Osteoblast (primary cell): ENCODE measurements around the gene PIGV. TPM values are rescaled to one million over a fixed set of nuclear protein-coding genes. Genes with fewer than 3 reads are reported as not detected.

Experiments used
- DNase-seq: peaks from one replicate; pipeline ENCODE4 v3.0.0; 2011; ENCODE audit warnings: low spot score, mixed read lengths; ENCODE audit not compliant: insufficient read length; ENCODE audit errors: missing footprints
- H2AFZ ChIP-seq: 2 replicates; pipeline ENCODE4 v1.6.0; 2011; ENCODE audit warnings: mild to moderate bottlenecking, low read length
- H3K27ac ChIP-seq: 2 replicates; pipeline ENCODE4 v1.5.1; 2011; ENCODE audit warnings: mild to moderate bottlenecking, low read depth, low read length, moderate library complexity
- H3K27me3 ChIP-seq: 2 replicates; pipeline ENCODE4 v1.6.0; 2012; ENCODE audit warnings: mild to moderate bottlenecking, control low read depth, inconsistent platforms, low read length, moderate library complexity; ENCODE audit not compliant: insufficient read depth
- H3K36me3 ChIP-seq: 2 replicates; pipeline ENCODE4 v1.5.1; 2011; ENCODE audit warnings: mild to moderate bottlenecking, low read length, control low read depth, moderate library complexity; ENCODE audit not compliant: insufficient read depth
- H3K4me1 ChIP-seq: 2 replicates; pipeline ENCODE4 v1.5.1; 2011; ENCODE audit warnings: mild to moderate bottlenecking, low read length, control low read depth, moderate library complexity; ENCODE audit not compliant: insufficient read depth
- H3K4me2 ChIP-seq: 2 replicates; pipeline ENCODE4 v1.6.0; 2011; ENCODE audit warnings: mild to moderate bottlenecking, low read length; ENCODE audit not compliant: insufficient read depth
- H3K4me3 ChIP-seq: fragments of 200-600 bp; sonication (generic); 3 replicates; pipeline ENCODE4 v1.5.1; 2012; ENCODE audit warnings: mild to moderate bottlenecking, low read length, inconsistent platforms; ENCODE audit not compliant: insufficient read depth
- H3K79me2 ChIP-seq: 2 replicates; pipeline ENCODE4 v1.6.0; 2012; ENCODE audit warnings: mild to moderate bottlenecking, low read length, control low read depth, inconsistent platforms; ENCODE audit not compliant: insufficient read depth
- H3K9me3 ChIP-seq: 2 replicates; pipeline ENCODE4 v1.5.1; 2011; ENCODE audit warnings: low read depth, low read length, control low read depth
- H4K20me1 ChIP-seq: 2 replicates; pipeline ENCODE4 v1.6.0; 2012; ENCODE audit warnings: mild to moderate bottlenecking, low read length, control low read depth; ENCODE audit not compliant: insufficient read depth
- CTCF ChIP-seq: IDR thresholded peaks from 2 replicates; pipeline ENCODE4 v1.5.1; 2011; ENCODE audit warnings: mild to moderate bottlenecking, low read depth, low read length, moderate library complexity; ENCODE audit errors: extremely low read depth
- total RNA-seq: library from RNA; depleted of rRNA; stranded (reverse); fragments of >200 nt; gene quantifications from 2 replicates; pipeline ENCODE4 v1.2.3, GENCODE V29; 2012

PIGV gene
- total RNA-seq, 1 donor = 18.1 TPM

- Histone ChIP-seq H3K36me3 (peaks cover 29% of the 10 kb centered on the region), H4K20me1 (peaks cover 17% of the 10 kb centered on the region), H3K79me2 (peaks cover 76% of the 10 kb centered on the region)
Measured at GRCh38 chr1:26743426-26744059, 44.2 kb upstream of the PIGV start.

GRCh38 chr1:26744075-26744959, 43.4 kb upstream of the PIGV start:
- peak overlapping the region; percentile 8 for H3K4me3 ChIP-seq
- peak overlapping the region; percentile 59 for H3K27ac ChIP-seq
- no peak overlapping the region for H2AFZ ChIP-seq
- peaks cover 32% of the 10 kb centered on the region for H3K36me3 ChIP-seq
- peaks cover 19% of the 10 kb centered on the region for H3K4me1 ChIP-seq
- DNase-seq = peak; percentile 74
- H3K9me3 ChIP-seq = no peaks in the 10 kb centered on the region
- H3K4me2 ChIP-seq = peak overlapping the region; percentile 54
- peaks cover 75% of the 10 kb centered on the region for H3K79me2 ChIP-seq
- peaks cover 17% of the 10 kb centered on the region for H4K20me1 ChIP-seq
- no peaks in the 10 kb centered on the region for H3K27me3 ChIP-seq
- no peak for TF ChIP-seq CTCF

More at GRCh38 chr1:26743426-26744059, 44.2 kb upstream of the PIGV start:
- Histone ChIP-seq H3K4me2 (peak overlapping the region; percentile 54), H3K4me1 (peaks cover 19% of the 10 kb centered on the region), H3K4me3 (no peak overlapping the region), H3K27ac (peak overlapping the region; percentile 59), H3K27me3 (no peaks in the 10 kb centered on the region), H2AFZ (no peak overlapping the region), H3K9me3 (no peaks in the 10 kb centered on the region)
- no peak for TF ChIP-seq CTCF
- DNase-seq = no peak

GRCh38 chr1:26745191-26745590, 42.6 kb upstream of the PIGV start:
- H3K27me3 ChIP-seq = no peaks in the 10 kb centered on the region
- no peak overlapping the region for H3K4me3 ChIP-seq
- no peak for DNase-seq
- no peaks in the 10 kb centered on the region for H3K9me3 ChIP-seq
- peaks cover 75% of the 10 kb centered on the region for H3K79me2 ChIP-seq
- H2AFZ ChIP-seq = no peak overlapping the region
- peak overlapping the region; percentile 59 for H3K27ac ChIP-seq
- peaks cover 19% of the 10 kb centered on the region for H3K4me1 ChIP-seq
- peak overlapping the region; percentile 54 for H3K4me2 ChIP-seq
- peaks cover 26% of the 10 kb centered on the region for H3K36me3 ChIP-seq
- peaks cover 16% of the 10 kb centered on the region for H4K20me1 ChIP-seq
- no peak for TF ChIP-seq CTCF

- no peaks in the 10 kb centered on the region for H3K27me3 ChIP-seq
- peaks cover 24% of the 10 kb centered on the region for H3K36me3 ChIP-seq
- peaks cover 10% of the 10 kb centered on the region for H4K20me1 ChIP-seq
- H3K9me3 ChIP-seq = no peaks in the 10 kb centered on the region
- H3K4me3 ChIP-seq = no peak overlapping the region
- peaks cover 74% of the 10 kb centered on the region for H3K79me2 ChIP-seq
- H2AFZ ChIP-seq = no peak overlapping the region
- no peak overlapping the region for H3K4me2 ChIP-seq
- no peak for TF ChIP-seq CTCF
- no peak for DNase-seq
- H3K4me1 ChIP-seq = peaks cover 19% of the 10 kb centered on the region
- H3K27ac ChIP-seq = no peak overlapping the region
Measured at GRCh38 chr1:26747048-26747447, 40.7 kb upstream of the PIGV start.
